K562 (cell line): ENCODE data around the gene POGZ. TPM values are rescaled to one million over a fixed set of nuclear protein-coding genes. Genes with fewer than 3 reads are reported as not detected.
A peak's percentile ranks its signal among the peaks of the same experiment; 100 is the strongest.

Experiments used
- BCLAF1 ChIP-seq, 2 experiments: fragments of 450-650 bp in 1 of 2; IDR thresholded peaks; 2 replicates each; pipeline ENCODE4 v1.6.1; 2011 to 2017; ENCODE audit warnings: low read depth in 2 of 2, antibody characterized with exemption in 1 of 2, borderline replicate concordance in 1 of 2, low read length in 1 of 2, mild to moderate bottlenecking in 1 of 2, mixed read lengths in 1 of 2; ENCODE audit not compliant: control insufficient read depth in 1 of 2
- FOS ChIP-seq: IDR thresholded peaks from 3 replicates; pipeline ENCODE4 v1.6.1; 2011; ENCODE audit not compliant: insufficient read length; ENCODE audit errors: extremely low read depth
- FOXA3 ChIP-seq, 2 experiments: fragments of 450-650 bp in 1 of 2; sonication (generic) in 1 of 2; formaldehyde crosslinking; IDR thresholded peaks in 1 of 2; conservative IDR thresholded peaks in 1 of 2; 2 replicates each; pipeline versions ENCODE4 v1.4.0 to v1.8.0; 2020 to 2022; ENCODE audit warnings: mild to moderate bottlenecking in 2 of 2, missing genetic modification reagents in 1 of 2
- FOXP4 ChIP-seq: sonication (generic); formaldehyde crosslinking; IDR thresholded peaks from 2 replicates; pipeline ENCODE4 v1.8.0; 2022; ENCODE audit warnings: mild to moderate bottlenecking, missing genetic modification reagents, borderline replicate concordance
- LEF1 ChIP-seq: fragments of 450-650 bp; IDR thresholded peaks from 2 replicates; pipeline ENCODE4 v1.6.1; 2016; ENCODE audit warnings: mild to moderate bottlenecking
- MEF2D ChIP-seq: conservative IDR thresholded peaks from 2 replicates; pipeline ENCODE4 v1.6.1; 2016; ENCODE audit warnings: low read depth, missing genetic modification characterization, missing compliant biosample characterization
- NFXL1 ChIP-seq: fragments of 450-650 bp; formaldehyde crosslinking; IDR thresholded peaks from 2 replicates; pipeline ENCODE4 v1.4.0; 2021; ENCODE audit warnings: mild to moderate bottlenecking
- NR0B1 ChIP-seq: fragments of 450-650 bp; IDR thresholded peaks from one replicate; pipeline ENCODE4 v1.6.1; 2018; ENCODE audit warnings: mild to moderate bottlenecking, moderate library complexity; ENCODE audit not compliant: partially characterized antibody
- PHF20 ChIP-seq: fragments of 450-650 bp; IDR thresholded peaks from 2 replicates; pipeline ENCODE4 v1.6.1; 2018; ENCODE audit not compliant: partially characterized antibody
- PTRF ChIP-seq: fragments of 450-650 bp; IDR thresholded peaks from 2 replicates; pipeline ENCODE4 v1.6.1; 2016; ENCODE audit warnings: mild to moderate bottlenecking, missing genetic modification characterization, missing compliant biosample characterization
- SMAD4 ChIP-seq: fragments of 250-450 bp; sonication (Bioruptor Pico); conservative IDR thresholded peaks from 2 replicates; pipeline ENCODE4 v1.8.0; 2021; ENCODE audit warnings: inconsistent platforms, mild to moderate bottlenecking, moderate library complexity
- SMARCA5 ChIP-seq: fragments of 450-650 bp; IDR thresholded peaks from 2 replicates; pipeline ENCODE4 v1.6.1; 2016
- SMARCE1 ChIP-seq: fragments of 450-650 bp; IDR thresholded peaks from 2 replicates; pipeline ENCODE4 v1.7.1; 2016; ENCODE audit warnings: mild to moderate bottlenecking
- SREBF1 ChIP-seq: fragments of 150-350 bp; IDR thresholded peaks from 2 replicates; pipeline ENCODE4 v1.6.1; 2014; ENCODE audit warnings: antibody characterized with exemption, low read depth, low read length, borderline replicate concordance
- TCF3 ChIP-seq: sonication (generic); formaldehyde crosslinking; IDR thresholded peaks from 2 replicates; pipeline ENCODE4 v1.4.0; 2020; ENCODE audit warnings: mild to moderate bottlenecking, missing genetic modification reagents
- TEAD2 ChIP-seq: fragments of 450-650 bp; IDR thresholded peaks from 2 replicates; pipeline ENCODE4 v1.6.1; 2016; ENCODE audit warnings: missing genetic modification characterization, control low read depth, missing compliant biosample characterization
- TOE1 ChIP-seq, 2 experiments: fragments of 450-650 bp in 1 of 2; sonication (generic) in 1 of 2; formaldehyde crosslinking in 1 of 2; IDR thresholded peaks; 2 replicates each; pipeline versions ENCODE4 v1.7.1 to v1.8.0; 2016 to 2022; ENCODE audit warnings: borderline replicate concordance in 2 of 2, mild to moderate bottlenecking in 2 of 2, antibody characterized with exemption in 1 of 2, inconsistent platforms in 1 of 2, low read depth in 1 of 2, missing genetic modification reagents in 1 of 2, moderate library complexity in 1 of 2
- ZEB2 ChIP-seq: fragments of 450-650 bp; IDR thresholded peaks from 2 replicates; pipeline ENCODE4 v1.6.1; 2016
- ZNF12 ChIP-seq: sonication (generic); formaldehyde crosslinking; IDR thresholded peaks from 2 replicates; pipeline ENCODE4 v1.4.0; 2020; ENCODE audit warnings: mild to moderate bottlenecking, missing genetic modification reagents
- ZNF316 ChIP-seq: fragments of 450-650 bp; IDR thresholded peaks from 2 replicates; pipeline ENCODE4 v1.6.1; 2016
- ZNF695 ChIP-seq: fragments of 450-650 bp; formaldehyde crosslinking; IDR thresholded peaks from 2 replicates; pipeline ENCODE4 v1.4.0; 2020; ENCODE audit warnings: mild to moderate bottlenecking, moderate library complexity
- ZNF75A ChIP-seq: fragments of 450-650 bp; formaldehyde crosslinking; IDR thresholded peaks from 2 replicates; pipeline ENCODE4 v1.4.0; 2020; ENCODE audit warnings: mild to moderate bottlenecking
- ZNF764 ChIP-seq: fragments of 250-450 bp; sonication (Bioruptor Pico); IDR thresholded peaks from 2 replicates; pipeline ENCODE4 v1.4.0; 2020; ENCODE audit warnings: low read depth, mild to moderate bottlenecking, moderate library complexity
- ZNF766 ChIP-seq: fragments of 200-800 bp; sonication (Bioruptor generic); conservative IDR thresholded peaks from 2 replicates; pipeline ENCODE4 v1.6.1; 2016; ENCODE audit warnings: missing genetic modification characterization, missing compliant biosample characterization
- polyA plus RNA-seq, 8 experiments: library from polyadenylated mRNA; depleted of rRNA in 4 of 8; stranded (reverse) in 5 of 8; unstranded in 3 of 8; fragments of >200 nt; fragmentation: Nextera tagmentation in 2 of 8; fragmentation: Illumina TruSeq in 1 of 8; extraction: Ambion mirVana in 2 of 8; extraction: Trizol in 1 of 8; gene quantifications; 2 replicates each; pipeline versions ENCODE4 v1.2.1 to v1.2.3, GENCODE V29; 2011 to 2014; ENCODE audit warnings: inconsistent platforms in 1 of 8, missing spikeins in 1 of 8
- total RNA-seq, 7 experiments: library from RNA; depleted of rRNA in 6 of 7; stranded (reverse); fragments of >200 nt in 6 of 7; fragmentation: Illumina TruSeq in 2 of 7; extraction: Trizol in 2 of 7; gene quantifications; 2 replicates each; pipeline versions ENCODE4 v1.2.1 to v1.2.3, GENCODE V29; 2011 to 2021; ENCODE audit warnings: low replicate concordance in 1 of 7

The POGZ gene
- total and polyA plus RNA-seq, 9 of the 15 experiments (the other 6 are each of a cell fraction or from before 2014, with no cell fraction given) = 9.4 to 40.6 (median 21.6) TPM

GRCh38 chr1:151492120-151492519, 32.8 kb upstream of the POGZ start (continued):
- TF ChIP-seq NR0B1 (no peak), SMARCE1 (peak; percentile 48; the same call in 1 of the 2 replicates), ZNF764 (no peak), TOE1 (IDR thresholded peaks at IDR 0.05; ENCODE audit: borderline replicate concordance) (no peak), TOE1 (CRISPR knock-in tag; IDR thresholded peaks at IDR 0.05; ENCODE audit: borderline replicate concordance, low read depth) (no peak), LEF1 (peak; percentile 41; the same call in 1 of the 2 replicates), FOXP4 (no peak), FOXA3 (CRISPR knock-in tag; conservative IDR thresholded peaks at IDR 0.05 in 1 of 2, IDR thresholded peaks at IDR 0.05 in 1 of 2) (0 out of 4 replicates have a peak, but pooled peaks of 1 of the 2 experiments have one; percentile 33), TCF3 (CRISPR knock-in tag) (peak; percentile 58), SMAD4 (CRISPR knock-in tag) (0 out of 2 replicates have a peak, but pooled peaks have one; percentile 39), PHF20 (no peak), NFXL1 (CRISPR knock-in tag) (no peak), SMARCA5 (no peak), TEAD2 (no peak), PTRF (tag) (no peak), ZNF316 (no peak), SREBF1 (no peak), ZNF766 (peak; percentile 28; the same call in 1 of the 2 replicates), ZEB2 (0 out of 2 replicates have a peak, but pooled peaks have one; percentile 29), MEF2D (tag) (no peak), BCLAF1 (IDR thresholded peaks at IDR 0.05; ENCODE audit: borderline replicate concordance in 1 of 2, control insufficient read depth in 1 of 2, low read depth in 2 of 2, low read length in 1 of 2) (no peak), ZNF75A (peak; percentile 94), ZNF695 (CRISPR knock-in tag) (no peak), FOS (no peak), ZNF12 (CRISPR knock-in tag) (no peak)
